Keratinocyte (primary cell): ENCODE measurements around the gene CRYL1.

ENCODE experiments used
- CTCF ChIP-seq, 3 experiments: IDR thresholded peaks in 1 of 3; conservative IDR thresholded peaks in 1 of 3; optimal IDR thresholded peaks in 1 of 3; 2 replicates in 2 of 3; 3 replicates in 1 of 3; pipeline versions ENCODE3 to v1.5.1; 2011; ENCODE audit warnings: low read length in 3 of 3, mild to moderate bottlenecking in 3 of 3, moderate library complexity in 2 of 3, control low read depth in 1 of 3, inconsistent platforms in 1 of 3; ENCODE audit not compliant: insufficient read depth in 2 of 3; ENCODE audit errors: extremely low read depth in 1 of 3
- EZH2 ChIP-seq: IDR thresholded peaks from one replicate; pipeline ENCODE4 v1.6.1; 2012; ENCODE audit warnings: inconsistent platforms, mild to moderate bottlenecking, low read length, moderate library complexity

GRCh38 chr13:20416223-20416745 lies 109.4 kb downstream of the CRYL1 start:
- TF ChIP-seq CTCF (optimal IDR thresholded peaks at IDR 0.05 in 1 of 3, IDR thresholded peaks at IDR 0.05 in 1 of 3, conservative IDR thresholded peaks at IDR 0.05 in 1 of 3; ENCODE audit: extremely low read depth in 1 of 3, insufficient read depth in 2 of 3, low read length in 3 of 3) (no peak), EZH2 (no peak)
